Measurements from ENCODE around the gene KLHL10. TPM values are rescaled to one million over a fixed set of nuclear protein-coding genes. Genes with fewer than 3 reads are reported as not detected.

The KLHL10 gene
- total RNA-seq, 1 donor from 2014 or later: not detected

DNA sequence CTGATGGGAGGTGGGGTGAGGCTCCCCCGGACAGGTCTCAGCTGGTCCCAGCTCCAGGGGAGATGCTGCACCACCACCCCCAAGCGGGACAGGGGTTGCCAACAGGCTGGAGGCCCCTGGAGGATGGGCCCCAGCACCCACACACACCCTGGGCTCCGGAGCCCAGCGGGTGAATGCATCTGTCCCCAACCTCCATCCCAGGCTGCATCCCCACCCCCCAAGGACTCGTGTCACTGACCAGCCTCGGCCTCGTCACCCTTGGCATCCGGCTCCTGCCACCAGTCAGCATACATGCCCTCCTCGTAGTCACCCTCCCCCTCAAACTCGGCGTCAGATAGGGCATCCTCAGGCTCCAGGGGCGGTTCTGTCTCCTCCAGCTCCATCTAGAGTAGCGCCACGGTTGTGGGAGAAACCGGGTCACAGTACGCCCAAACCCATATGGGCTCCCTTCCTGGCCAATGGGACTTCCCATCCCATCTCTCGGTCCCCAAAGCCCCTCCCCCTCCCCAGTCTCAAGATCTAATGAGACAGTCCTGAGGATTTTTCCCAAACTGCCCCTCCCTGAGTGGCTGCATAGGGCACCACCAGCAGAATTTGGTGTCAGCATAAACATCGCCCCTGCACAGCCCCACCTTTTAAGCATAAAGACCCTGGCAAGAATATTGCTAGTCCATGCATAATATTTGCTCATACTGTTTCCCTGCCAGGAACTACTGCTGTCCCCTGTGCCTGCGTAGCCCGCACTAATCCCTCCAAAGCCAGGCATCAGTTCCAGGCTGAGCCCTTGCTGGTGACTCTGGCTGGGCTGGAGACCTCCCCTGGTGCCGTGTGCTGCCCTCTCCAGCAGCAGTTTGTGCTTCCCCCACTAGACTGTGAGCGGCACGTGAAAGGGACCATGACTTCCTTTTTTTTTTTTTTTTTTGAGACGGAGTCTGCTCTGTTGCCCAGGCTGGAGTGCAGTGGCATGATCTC, 34.3 kb upstream of the KLHL10 start:
- intact Hi-C loops (cut with DNase I): no loop called here
- Histone ChIP-seq H3K27ac (no peak overlapping the region), H3K4me1 (peaks cover 0 to 5% of the 10 kb centered on the region in 2 donors), H3K9me3 (no peaks in the 10 kb centered on the region), H3K27me3 (no peaks in the 10 kb centered on the region), H3K4me3 (no peak overlapping the region), H3K36me3 (peaks cover 0 to 3% of the 10 kb centered on the region in 2 donors)
- DNase-seq (ENCODE audit: low spot score in 2 of 2): no peak
- TF ChIP-seq, protein P1, sequence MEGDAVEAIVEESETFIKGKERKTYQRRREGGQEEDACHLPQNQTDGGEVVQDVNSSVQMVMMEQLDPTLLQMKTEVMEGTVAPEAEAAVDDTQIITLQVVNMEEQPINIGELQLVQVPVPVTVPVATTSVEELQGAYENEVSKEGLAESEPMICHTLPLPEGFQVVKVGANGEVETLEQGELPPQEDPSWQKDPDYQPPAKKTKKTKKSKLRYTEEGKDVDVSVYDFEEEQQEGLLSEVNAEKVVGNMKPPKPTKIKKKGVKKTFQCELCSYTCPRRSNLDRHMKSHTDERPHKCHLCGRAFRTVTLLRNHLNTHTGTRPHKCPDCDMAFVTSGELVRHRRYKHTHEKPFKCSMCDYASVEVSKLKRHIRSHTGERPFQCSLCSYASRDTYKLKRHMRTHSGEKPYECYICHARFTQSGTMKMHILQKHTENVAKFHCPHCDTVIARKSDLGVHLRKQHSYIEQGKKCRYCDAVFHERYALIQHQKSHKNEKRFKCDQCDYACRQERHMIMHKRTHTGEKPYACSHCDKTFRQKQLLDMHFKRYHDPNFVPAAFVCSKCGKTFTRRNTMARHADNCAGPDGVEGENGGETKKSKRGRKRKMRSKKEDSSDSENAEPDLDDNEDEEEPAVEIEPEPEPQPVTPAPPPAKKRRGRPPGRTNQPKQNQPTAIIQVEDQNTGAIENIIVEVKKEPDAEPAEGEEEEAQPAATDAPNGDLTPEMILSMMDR (IDR thresholded peaks at IDR 0.05): no peak

DNA sequence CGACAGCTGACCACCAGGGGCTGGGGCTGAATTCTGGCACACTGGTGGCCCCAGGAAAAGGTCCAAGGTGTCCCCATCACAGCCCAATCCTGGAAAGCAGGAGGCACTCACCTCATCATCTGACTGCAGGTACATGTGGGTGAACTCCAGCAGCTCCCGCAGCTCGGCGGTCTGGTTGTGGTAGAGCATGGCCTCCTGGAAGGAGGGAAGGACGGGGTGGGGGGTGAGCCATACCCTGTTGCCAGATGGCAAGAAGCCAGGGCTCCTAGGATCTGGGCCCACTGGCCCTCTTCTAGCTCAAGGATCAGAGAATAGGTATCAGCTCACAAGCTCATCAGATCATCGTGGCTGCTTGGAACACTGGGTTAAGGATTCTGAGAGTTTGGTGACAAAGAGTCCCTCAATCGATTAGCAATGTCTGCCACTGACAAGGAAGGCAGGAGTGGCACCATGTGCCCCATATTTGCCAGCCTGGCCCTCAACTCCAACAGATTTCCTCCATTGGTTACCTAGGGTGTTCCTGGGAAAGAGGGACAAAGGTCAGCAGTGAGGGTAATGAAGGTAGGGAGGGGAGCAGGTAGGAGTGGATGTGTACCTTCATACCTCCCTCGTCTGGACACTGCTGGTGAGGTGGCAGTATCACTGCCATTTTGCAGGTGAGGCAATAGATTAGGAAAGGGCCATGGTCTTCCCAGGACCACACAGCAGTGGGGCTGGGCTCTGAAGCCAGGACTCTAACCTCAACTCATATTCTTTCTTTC, 30.8 kb upstream of the KLHL10 start:
- TF ChIP-seq, protein P1 (IDR thresholded peaks at IDR 0.05): no peak
- intact Hi-C loops (cut with DNase I): no loop called here

DNA sequence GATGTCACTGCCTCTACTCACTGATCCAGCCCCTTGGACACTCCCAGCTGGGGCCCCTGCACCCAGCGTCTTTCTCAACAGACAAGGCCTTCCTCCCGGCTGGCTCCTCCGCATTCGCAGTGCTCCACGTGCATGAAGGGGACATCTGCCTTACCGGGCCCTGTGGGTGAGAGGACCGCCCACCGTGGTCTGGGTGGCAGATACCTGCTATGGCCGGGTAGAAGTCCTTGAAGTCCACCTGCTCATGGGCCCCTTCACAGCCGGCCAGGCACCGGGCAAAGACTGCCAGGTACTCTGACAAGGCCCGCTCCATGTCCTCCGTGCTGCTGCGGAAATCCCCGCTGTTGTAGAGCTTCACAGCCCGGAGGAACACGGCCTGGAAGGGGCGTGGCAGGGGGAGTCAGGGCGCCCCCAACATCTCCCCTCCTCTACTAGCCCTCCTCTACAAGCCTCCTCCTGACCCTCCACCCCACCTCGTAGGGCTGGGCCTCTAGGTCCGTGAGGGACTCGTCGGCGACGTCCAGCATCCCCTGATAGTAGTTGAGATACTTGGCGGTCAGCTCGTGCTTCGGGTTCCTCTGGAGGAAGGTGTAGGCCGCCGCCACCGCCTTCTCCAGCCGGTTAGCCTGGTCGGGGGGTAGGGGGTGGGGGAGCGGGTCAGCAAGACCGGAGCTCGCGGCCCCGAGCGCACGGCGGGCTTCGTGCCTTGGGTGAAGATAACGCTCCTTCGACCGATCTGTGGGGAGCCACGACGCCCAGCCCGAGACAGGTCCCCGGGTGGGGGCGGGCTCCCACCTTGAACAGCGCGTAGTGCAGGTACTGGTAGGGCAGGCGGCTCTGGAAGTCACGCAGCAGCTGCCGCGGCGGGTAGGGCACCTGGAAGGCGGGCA, 26.7 kb upstream of the KLHL10 start:
- H3K27ac ChIP-seq: peak overlapping the region; percentile 56 to 87
- peak overlapping the region; percentile 81 to 89 for H3K4me3 ChIP-seq
- intact Hi-C loops (cut with DNase I): no loop called here
- H3K36me3 ChIP-seq: peaks cover 0 to 3% of the 10 kb centered on the region in 2 donors
- DNase-seq (ENCODE audit: low spot score in 2 of 2): no peak
- H3K9me3 ChIP-seq: no peaks in the 10 kb centered on the region
- no peaks in the 10 kb centered on the region for H3K27me3 ChIP-seq
- H3K4me1 ChIP-seq: peaks cover 10 to 20% of the 10 kb centered on the region in 2 donors
- TF ChIP-seq, protein P1 (IDR thresholded peaks at IDR 0.05): no peak

More for the DNA sequence above, 30.8 kb upstream of the KLHL10 start:
- H3K27ac ChIP-seq: no peak overlapping the region
- H3K4me3 ChIP-seq: no peak overlapping the region
- no peaks in the 10 kb centered on the region for H3K9me3 ChIP-seq
- H3K36me3 ChIP-seq: peaks cover 0 to 3% of the 10 kb centered on the region in 2 donors
- no peaks in the 10 kb centered on the region for H3K27me3 ChIP-seq
- DNase-seq (ENCODE audit: low spot score in 2 of 2): no peak
- H3K4me1 ChIP-seq: peaks cover 10 to 13% of the 10 kb centered on the region in 2 donors

DNA sequence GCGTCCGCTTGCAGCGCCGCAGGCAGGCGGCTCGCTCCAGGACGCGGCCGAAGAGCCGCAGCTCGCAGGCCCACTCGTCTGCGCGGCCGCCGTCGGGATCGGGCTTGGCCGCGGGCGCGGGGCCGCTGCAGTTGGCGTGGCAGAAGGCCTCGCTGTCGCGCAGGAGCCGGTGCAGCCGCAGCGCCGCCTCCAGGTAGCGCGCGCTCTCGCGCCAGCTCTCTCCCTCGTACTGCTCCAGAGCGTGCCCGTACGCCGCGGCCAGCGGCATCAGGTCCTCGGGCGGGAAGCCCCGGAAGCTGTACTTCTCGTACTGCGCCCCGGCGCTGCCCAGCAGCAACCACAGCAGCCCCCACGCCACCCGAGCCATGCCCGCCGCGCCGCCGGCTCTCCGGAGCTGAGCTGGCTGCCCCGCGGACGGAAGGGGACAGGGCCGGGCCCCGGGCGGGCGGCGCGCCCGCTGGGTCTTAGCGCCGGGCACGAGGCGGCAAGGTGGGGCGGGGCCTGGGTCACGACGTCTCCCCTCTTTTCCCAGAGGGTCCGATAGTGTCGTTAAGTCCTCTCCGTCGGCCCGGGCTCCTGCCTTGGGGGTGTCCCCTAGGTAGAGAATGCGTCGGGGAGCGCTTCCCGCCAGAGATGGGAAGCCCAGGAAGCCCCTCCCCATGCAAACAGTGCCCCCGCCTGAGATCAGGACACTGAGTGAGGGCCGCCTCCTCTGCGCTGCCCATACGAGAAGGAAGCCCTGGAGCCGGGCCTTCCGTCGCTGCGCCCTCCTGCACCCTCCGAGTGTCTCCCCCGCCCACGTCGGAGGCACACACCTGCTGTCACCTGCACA, 25.9 kb upstream of the KLHL10 start, which contains the start of gene P3H4:
Gene P3H4, minus strand, starts transcription at position 401 of the 832 bp plus-strand sequence. Its CDS starts 34 bp downstream, at position 367.
- Histone ChIP-seq H3K27me3 (no peaks in the 10 kb centered on the region), H3K27ac (peak within 1 kb of the TSS; percentile 77 to 87), H3K9me3 (no peaks in the 10 kb centered on the region), H3K36me3 (peaks cover 0 to 3% of the 10 kb centered on the region in 2 donors), H3K4me1 (peaks cover 10 to 20% of the 10 kb centered on the region in 2 donors), H3K4me3 (peak within 1 kb of the TSS; percentile 81 to 89)
- TF ChIP-seq, protein P1 (IDR thresholded peaks at IDR 0.05): peak; percentile 62 to 83 (median 76)
- peak in 1 of 2 donors; percentile 85 for DNase-seq (ENCODE audit: low spot score in 2 of 2)
- intact Hi-C loops (cut with DNase I): loop anchor here (1.0 to 2.0 kb wide), 2 partner anchors 53 to 108 kb away; partner anchors contain the start of gene KLHL11

Data from ascending aorta (tissue), 2 donors.